H9 (cell line): ENCODE data around the gene PHLDA3. TPM values are rescaled to one million over a fixed set of nuclear protein-coding genes. Genes with fewer than 3 reads are reported as not detected.

Experiments used
- DNase-seq: peaks from one replicate; pipeline ENCODE4 v3.0.0-alpha.2; 2017
- H2AFZ ChIP-seq: one replicate; pipeline ENCODE4 v1.6.1; 2013; ENCODE audit warnings: mild to moderate bottlenecking, low read length, control low read depth, moderate library complexity
- H2AK5ac ChIP-seq: 2 replicates; pipeline ENCODE4 v1.6.1; 2013; ENCODE audit warnings: low read length, control low read depth, mixed read lengths; ENCODE audit not compliant: insufficient read length
- H2BK120ac ChIP-seq: one replicate; pipeline ENCODE4 v1.6.1; 2013; ENCODE audit warnings: low read depth, mild to moderate bottlenecking, low read length, control low read depth, inconsistent platforms; ENCODE audit not compliant: poor library complexity, severe bottlenecking
- H2BK12ac ChIP-seq: 2 replicates; pipeline ENCODE4 v1.6.1; 2013; ENCODE audit warnings: low read length, control low read depth, mixed read lengths, low read depth; ENCODE audit not compliant: insufficient read length
- H2BK15ac ChIP-seq: 2 replicates; pipeline ENCODE4 v1.6.1; 2013; ENCODE audit warnings: low read depth, low read length, control low read depth
- H2BK20ac ChIP-seq: one replicate; pipeline ENCODE4 v1.6.1; 2013; ENCODE audit warnings: low read depth, mild to moderate bottlenecking, low read length, control low read depth, inconsistent platforms; ENCODE audit not compliant: poor library complexity, severe bottlenecking
- H2BK5ac ChIP-seq: 2 replicates; pipeline ENCODE4 v1.6.1; 2013; ENCODE audit warnings: low read length, control low read depth, mixed read lengths; ENCODE audit not compliant: insufficient read length
- H3K14ac ChIP-seq: 2 replicates; pipeline ENCODE4 v1.6.1; 2013; ENCODE audit warnings: low read length, control low read depth; ENCODE audit not compliant: insufficient read depth
- H3K18ac ChIP-seq: 2 replicates; pipeline ENCODE4 v1.6.1; 2013; ENCODE audit warnings: low read depth, mild to moderate bottlenecking, mixed read lengths, low read length, control low read depth; ENCODE audit not compliant: insufficient read length
- H3K23ac ChIP-seq: 2 replicates; pipeline ENCODE4 v1.6.1; 2013; ENCODE audit warnings: low read length, control low read depth, mixed read lengths, low read depth; ENCODE audit not compliant: insufficient read length
- H3K23me2 ChIP-seq: 2 replicates; pipeline ENCODE4 v1.6.1; 2013; ENCODE audit warnings: low read depth, mild to moderate bottlenecking, mixed read lengths, low read length, control low read depth; ENCODE audit not compliant: insufficient read length, poor library complexity, severe bottlenecking
- H3K27ac ChIP-seq: 2 replicates; pipeline ENCODE4 v1.5.1; 2013; ENCODE audit warnings: low read length, control low read depth, mixed read lengths, low read depth; ENCODE audit not compliant: insufficient read length
- H3K27me3 ChIP-seq: 2 replicates; pipeline ENCODE4 v1.6.1; 2013; ENCODE audit warnings: low read length, control low read depth, inconsistent platforms; ENCODE audit not compliant: insufficient read depth
- H3K4ac ChIP-seq: 2 replicates; pipeline ENCODE4 v1.6.1; 2013; ENCODE audit warnings: low read depth, mild to moderate bottlenecking, control low read depth, inconsistent platforms, low read length, moderate library complexity
- H3K4me1 ChIP-seq: 2 replicates; pipeline ENCODE4 v1.6.1; 2013; ENCODE audit warnings: low read length, control low read depth, inconsistent platforms; ENCODE audit not compliant: insufficient read depth
- H3K4me2 ChIP-seq: 2 replicates; pipeline ENCODE4 v1.6.1; 2013; ENCODE audit warnings: low read length, control low read depth, mixed read lengths; ENCODE audit not compliant: insufficient read length, insufficient read depth
- H3K56ac ChIP-seq: 2 replicates; pipeline ENCODE4 v1.6.1; 2013; ENCODE audit warnings: low read depth, mild to moderate bottlenecking, mixed read lengths, low read length, control low read depth; ENCODE audit not compliant: insufficient read length
- H3K79me1 ChIP-seq: 2 replicates; pipeline ENCODE4 v1.6.1; 2013; ENCODE audit warnings: low read depth, mild to moderate bottlenecking, moderate library complexity, low read length, control low read depth, inconsistent platforms; ENCODE audit not compliant: insufficient read depth, poor library complexity, severe bottlenecking
- H3K79me2 ChIP-seq: 2 replicates; pipeline ENCODE4 v1.6.1; 2013; ENCODE audit warnings: low read length, control low read depth, inconsistent platforms; ENCODE audit not compliant: insufficient read depth
- H3K9ac ChIP-seq: 2 replicates; pipeline ENCODE4 v1.6.1; 2013; ENCODE audit warnings: low read length, control low read depth, mixed read lengths; ENCODE audit not compliant: insufficient read length; ENCODE audit errors: extremely low read depth
- H3K9me3 ChIP-seq: one replicate; pipeline ENCODE4 v1.6.1; 2013; ENCODE audit warnings: low read depth, low read length, inconsistent platforms; ENCODE audit not compliant: control insufficient read depth
- H3T11ph ChIP-seq: one replicate; pipeline ENCODE4 v1.6.1; 2013; ENCODE audit warnings: mild to moderate bottlenecking, low read length, control low read depth, inconsistent platforms
- H4K20me1 ChIP-seq: one replicate; pipeline ENCODE4 v1.6.1; 2013; ENCODE audit not compliant: control insufficient read depth, insufficient read length, insufficient read depth
- H4K5ac ChIP-seq: 2 replicates; pipeline ENCODE4 v1.6.1; 2013; ENCODE audit warnings: low read depth, mild to moderate bottlenecking, mixed read lengths, low read length, control low read depth; ENCODE audit not compliant: insufficient read length
- H4K8ac ChIP-seq: replicated peaks from 2 replicates; pipeline ENCODE4 v1.6.1; 2013; ENCODE audit warnings: low read length, control low read depth, mixed read lengths, low read depth; ENCODE audit not compliant: insufficient read length
- H4K91ac ChIP-seq: 2 replicates; pipeline ENCODE4 v1.6.1; 2013; ENCODE audit warnings: low read depth, mild to moderate bottlenecking, moderate library complexity, mixed read lengths, low read length, control low read depth; ENCODE audit not compliant: insufficient read length
- H3K27ac Mint-ChIP-seq, 3 experiments: 2 replicates in 2 of 3; 3 replicates in 1 of 3; pipeline ENCODE4 v1.8.0; 2020 to 2021; ENCODE audit warnings: mixed read lengths in 3 of 3, mild to moderate bottlenecking in 1 of 3, moderate library complexity in 1 of 3
- H3K27me3 Mint-ChIP-seq: 2 replicates; pipeline ENCODE4 v1.8.0; 2021; ENCODE audit warnings: low read depth, mild to moderate bottlenecking, moderate library complexity, mixed read lengths
- H3K36me3 Mint-ChIP-seq, 3 experiments: 2 replicates in 2 of 3; 3 replicates in 1 of 3; pipeline ENCODE4 v1.8.0; 2020 to 2021; ENCODE audit warnings: low read depth in 3 of 3, mixed read lengths in 3 of 3; ENCODE audit not compliant: insufficient read depth in 1 of 3
- H3K4me1 Mint-ChIP-seq, 2 experiments: 2 replicates each; pipeline ENCODE4 v1.8.0; 2020; ENCODE audit warnings: mixed read lengths in 2 of 2
- H3K4me3 Mint-ChIP-seq, 2 experiments: 2 replicates in 1 of 2; 3 replicates in 1 of 2; pipeline ENCODE4 v1.8.0; 2020 to 2021; ENCODE audit warnings: mild to moderate bottlenecking in 2 of 2, mixed read lengths in 2 of 2, moderate library complexity in 1 of 2
- H3K9me3 Mint-ChIP-seq, 2 experiments: 2 replicates in 1 of 2; 3 replicates in 1 of 2; pipeline ENCODE4 v1.8.0; 2020; ENCODE audit warnings: mild to moderate bottlenecking in 2 of 2, mixed read lengths in 2 of 2, moderate library complexity in 1 of 2
- WGBS: extraction: QIAGEN DNeasy Blood & Tissue Kit; methylation state at CpG from one replicate; pipeline ENCODE4 v1.1.7; 2013; ENCODE audit warnings: missing lambda C conversion rate, low lambda C conversion rate, mixed read lengths; ENCODE audit not compliant: insufficient read length; ENCODE audit errors: extremely low coverage; 5-methylcytosine and 5-hydroxymethylcytosine counted together
- total RNA-seq: library from RNA; stranded (reverse); gene quantifications from 2 replicates; pipeline ENCODE4 v1.2.1, GENCODE V29; 2021
- TF ChIP-seq, protein P1 (sequence below): fragments of 200-600 bp; sonication (generic); conservative IDR thresholded peaks from 3 replicates; pipeline ENCODE4 v1.8.0; 2021; ENCODE audit warnings: antibody characterized with exemption, mild to moderate bottlenecking

PHLDA3 gene
- total RNA-seq, 1 experiment from 2014 or later, result 53.9 TPM

- Histone ChIP-seq H2AK5ac (no peak overlapping the region), H4K20me1 (no peaks in the 10 kb centered on the region), H3K4me1 (peaks cover 3% of the 10 kb centered on the region; the same call in 1 of the 2 replicates), H2AFZ (no peak overlapping the region), H3K79me1 (no peaks in the 10 kb centered on the region), H3K14ac (no peak overlapping the region; the same call in 1 of the 2 replicates), H3K23me2 (no peaks in the 10 kb centered on the region), H2BK120ac (no peak overlapping the region), H4K8ac (no peak overlapping the region), H3K79me2 (no peaks in the 10 kb centered on the region), H3K18ac (no peak overlapping the region), H2BK12ac (no peak overlapping the region), H2BK15ac (no peak overlapping the region), H3K56ac (no peak overlapping the region), H2BK5ac (no peak overlapping the region), H4K91ac (no peak overlapping the region), H3K4me2 (no peak overlapping the region), H3K4ac (no peak overlapping the region), H2BK20ac (no peak overlapping the region), H3K27me3 (no peaks in the 10 kb centered on the region), H4K5ac (no peak overlapping the region), H3K9ac (no peak overlapping the region), H3K27ac (no peak overlapping the region), H3K23ac (no peak overlapping the region), H3K9me3 (no peaks in the 10 kb centered on the region), H3T11ph (no peak overlapping the region)
- no peak for DNase-seq
- Mint-ChIP-seq H3K27me3 (no peaks in the 10 kb centered on the region; the same call in 1 of the 2 replicates), H3K4me1 (peaks cover 23 to 38% of the 10 kb centered on the region in 2 experiments), H3K36me3 (peaks cover 0 to 4% (median 0%) of the 10 kb centered on the region in 3 experiments; a peak in 2 of 7 replicates), H3K27ac (no peak overlapping the region), H3K4me3 (no peak overlapping the region), H3K9me3 (peaks cover 3 to 5% of the 10 kb centered on the region in 2 experiments; a peak in 3 of 5 replicates)
- TF ChIP-seq, protein P1, sequence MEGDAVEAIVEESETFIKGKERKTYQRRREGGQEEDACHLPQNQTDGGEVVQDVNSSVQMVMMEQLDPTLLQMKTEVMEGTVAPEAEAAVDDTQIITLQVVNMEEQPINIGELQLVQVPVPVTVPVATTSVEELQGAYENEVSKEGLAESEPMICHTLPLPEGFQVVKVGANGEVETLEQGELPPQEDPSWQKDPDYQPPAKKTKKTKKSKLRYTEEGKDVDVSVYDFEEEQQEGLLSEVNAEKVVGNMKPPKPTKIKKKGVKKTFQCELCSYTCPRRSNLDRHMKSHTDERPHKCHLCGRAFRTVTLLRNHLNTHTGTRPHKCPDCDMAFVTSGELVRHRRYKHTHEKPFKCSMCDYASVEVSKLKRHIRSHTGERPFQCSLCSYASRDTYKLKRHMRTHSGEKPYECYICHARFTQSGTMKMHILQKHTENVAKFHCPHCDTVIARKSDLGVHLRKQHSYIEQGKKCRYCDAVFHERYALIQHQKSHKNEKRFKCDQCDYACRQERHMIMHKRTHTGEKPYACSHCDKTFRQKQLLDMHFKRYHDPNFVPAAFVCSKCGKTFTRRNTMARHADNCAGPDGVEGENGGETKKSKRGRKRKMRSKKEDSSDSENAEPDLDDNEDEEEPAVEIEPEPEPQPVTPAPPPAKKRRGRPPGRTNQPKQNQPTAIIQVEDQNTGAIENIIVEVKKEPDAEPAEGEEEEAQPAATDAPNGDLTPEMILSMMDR, result no peak
- WGBS, result no CpG with 5 or more reads among the region's 11 CpGs
Observed at GRCh38 chr1:201495551-201496295, 26.7 kb upstream of the PHLDA3 start.
